Kidney (tissue), 14 donors: Measurements from ENCODE around the gene SPEN. TPM values are rescaled to one million over a fixed set of nuclear protein-coding genes. Genes with fewer than 3 reads are reported as not detected.

ENCODE experiments used
- DNase-seq, 5 donors: peaks; one replicate each; pipeline ENCODE4 v3.0.0-alpha.2; 2013 to 2020
- FAIRE-seq: peaks from 2 replicates; lab custom pipeline; 2012; peaks lifted over from hg19 to GRCh38; lab: Jason Lieb, UNC
- H3K27ac ChIP-seq, 2 donors: one replicate each; pipeline ENCODE4 v1.7.0; 2013; ENCODE audit warnings: low read depth in 2 of 2, low read length in 2 of 2, inconsistent platforms in 1 of 2
- H3K27me3 ChIP-seq: one replicate; pipeline ENCODE4 v1.7.1; 2013; ENCODE audit warnings: low read length, inconsistent platforms; ENCODE audit not compliant: control insufficient read depth, insufficient read depth
- H3K36me3 ChIP-seq, 3 donors: one replicate each; pipeline versions ENCODE4 v1.7.0 to v1.7.1; 2013; ENCODE audit warnings: low read length in 3 of 3, control low read depth in 1 of 3, inconsistent platforms in 1 of 3; ENCODE audit not compliant: insufficient read depth in 3 of 3, control insufficient read depth in 2 of 3
- H3K4me1 ChIP-seq, 3 donors: one replicate each; pipeline versions ENCODE4 v1.7.0 to v1.7.1; 2013; ENCODE audit warnings: low read length in 3 of 3, inconsistent platforms in 1 of 3, low read depth in 1 of 3; ENCODE audit not compliant: control insufficient read depth in 2 of 3, insufficient read depth in 2 of 3
- H3K4me3 ChIP-seq, 3 donors: one replicate each; pipeline versions ENCODE4 v1.7.0 to v1.8.1; 2013; ENCODE audit warnings: low read length in 3 of 3, control low read depth in 1 of 3, inconsistent platforms in 1 of 3
- H3K9ac ChIP-seq, 3 donors: one replicate each; pipeline versions ENCODE4 v1.7.0 to v1.7.1; 2013; ENCODE audit warnings: low read length in 3 of 3, control low read depth in 1 of 3, inconsistent platforms in 1 of 3
- H3K9me3 ChIP-seq, 3 donors: one replicate each; pipeline versions ENCODE4 v1.7.0 to v1.7.1; 2013; ENCODE audit warnings: low read length in 3 of 3, control low read depth in 1 of 3, inconsistent platforms in 1 of 3; ENCODE audit not compliant: control insufficient read depth in 2 of 3, insufficient read depth in 1 of 3
- intact Hi-C: fragments of 100-400 bp; cut with DNase I; formaldehyde crosslinking; loops from one replicate; pipeline ENCODE4 v1.11.1; 2022
- polyA plus RNA-seq: library from polyadenylated mRNA; stranded (reverse); fragments of 350-450 nt; fragmentation: Illumina TruSeq; extraction: RNeasy Lipid Tissue Mini Kit (QIAGEN cat#74804); gene quantifications from one replicate; pipeline ENCODE4 v1.2.3, GENCODE V29; 2014; ENCODE audit warnings: low read depth, low replicate concordance; ENCODE audit not compliant: insufficient read depth
- total RNA-seq: library from RNA; stranded (reverse); fragmentation: NEBNext Ultra II Directional; extraction: Animal tissue kit (Norgen Biotek cat#: 25700); gene quantifications from one replicate; pipeline ENCODE4 v1.2.1, GENCODE V29; 2021
- TF ChIP-seq, protein P1 (sequence below): IDR thresholded peaks from 3 replicates; pipeline ENCODE4 v1.5.1; 2012; ENCODE audit warnings: mild to moderate bottlenecking, moderate library complexity, borderline replicate concordance; ENCODE audit not compliant: insufficient read depth; ENCODE audit errors: extremely low read depth
- donor health status: control.
- donor health status: control.
- donor health status: control.
- donor health status: control.
- donor health status: control.
- donor health status: DM: yes; HTN: yes; CAD: no.
- donor health status: Normal renal cell carcinoma (clear cell type).

SPEN gene
- total and polyA plus RNA-seq, 2 donors from 2014 or later, result 9.4 to 70.7 TPM

DNA sequence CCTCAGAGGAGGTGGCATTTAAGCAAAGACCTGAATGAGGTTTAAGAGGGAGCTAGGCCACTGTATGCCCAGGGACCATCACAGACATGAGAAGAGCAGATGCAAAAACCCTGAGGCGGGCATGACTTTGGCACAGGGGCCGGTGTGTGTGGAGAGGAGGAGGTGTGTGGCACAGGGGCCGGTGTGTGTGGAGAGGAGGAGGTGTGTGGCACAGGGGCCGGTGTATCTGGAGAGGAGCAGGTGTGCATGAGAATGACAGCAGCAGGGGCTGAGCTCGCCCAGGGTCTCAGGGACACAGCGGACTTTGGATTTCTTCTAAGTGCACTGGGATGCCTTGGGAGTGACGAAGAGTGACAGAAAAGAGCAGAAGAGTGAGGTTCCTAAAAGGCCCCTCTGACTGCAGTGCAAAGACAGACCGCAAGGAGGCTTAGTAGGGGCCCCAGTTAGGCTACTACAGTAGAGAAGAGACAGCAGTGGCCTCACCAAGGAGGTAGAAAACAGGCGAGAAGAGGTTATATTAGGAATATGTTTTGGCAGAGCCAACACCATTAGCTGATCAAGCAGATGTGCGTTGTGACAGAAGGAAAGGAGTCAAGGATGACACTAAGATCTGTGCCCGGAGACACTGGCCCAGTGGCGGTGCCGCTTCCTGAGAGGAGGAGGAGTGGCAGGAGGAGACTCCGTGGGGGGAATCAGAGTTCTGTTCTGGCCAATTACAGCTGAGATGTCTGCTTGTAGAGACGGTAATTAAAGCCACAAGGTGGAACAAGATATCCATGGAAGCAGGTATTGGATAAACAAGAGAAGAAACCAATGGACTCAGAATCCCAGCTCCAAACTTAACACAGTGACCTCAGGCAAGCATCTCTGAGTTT lies 110.0 kb downstream of the SPEN start:
- DNase-seq, result peak; percentile 49 to 81 (median 65)
- H3K4me3 ChIP-seq, result no peak overlapping the region
- TF ChIP-seq, protein P1, sequence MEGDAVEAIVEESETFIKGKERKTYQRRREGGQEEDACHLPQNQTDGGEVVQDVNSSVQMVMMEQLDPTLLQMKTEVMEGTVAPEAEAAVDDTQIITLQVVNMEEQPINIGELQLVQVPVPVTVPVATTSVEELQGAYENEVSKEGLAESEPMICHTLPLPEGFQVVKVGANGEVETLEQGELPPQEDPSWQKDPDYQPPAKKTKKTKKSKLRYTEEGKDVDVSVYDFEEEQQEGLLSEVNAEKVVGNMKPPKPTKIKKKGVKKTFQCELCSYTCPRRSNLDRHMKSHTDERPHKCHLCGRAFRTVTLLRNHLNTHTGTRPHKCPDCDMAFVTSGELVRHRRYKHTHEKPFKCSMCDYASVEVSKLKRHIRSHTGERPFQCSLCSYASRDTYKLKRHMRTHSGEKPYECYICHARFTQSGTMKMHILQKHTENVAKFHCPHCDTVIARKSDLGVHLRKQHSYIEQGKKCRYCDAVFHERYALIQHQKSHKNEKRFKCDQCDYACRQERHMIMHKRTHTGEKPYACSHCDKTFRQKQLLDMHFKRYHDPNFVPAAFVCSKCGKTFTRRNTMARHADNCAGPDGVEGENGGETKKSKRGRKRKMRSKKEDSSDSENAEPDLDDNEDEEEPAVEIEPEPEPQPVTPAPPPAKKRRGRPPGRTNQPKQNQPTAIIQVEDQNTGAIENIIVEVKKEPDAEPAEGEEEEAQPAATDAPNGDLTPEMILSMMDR, result no peak
- no peaks in the 10 kb centered on the region for H3K9me3 ChIP-seq
- no peak overlapping the region for H3K27ac ChIP-seq
- intact Hi-C loops, result no loop called here
- H3K36me3 ChIP-seq, result no peaks in the 10 kb centered on the region
- H3K27me3 ChIP-seq, result no peaks in the 10 kb centered on the region
- no peak overlapping the region for H3K9ac ChIP-seq
- no peak for FAIRE-seq
- H3K4me1 ChIP-seq, result peaks cover 0 to 21% (median 9%) of the 10 kb centered on the region in 3 donors

DNA sequence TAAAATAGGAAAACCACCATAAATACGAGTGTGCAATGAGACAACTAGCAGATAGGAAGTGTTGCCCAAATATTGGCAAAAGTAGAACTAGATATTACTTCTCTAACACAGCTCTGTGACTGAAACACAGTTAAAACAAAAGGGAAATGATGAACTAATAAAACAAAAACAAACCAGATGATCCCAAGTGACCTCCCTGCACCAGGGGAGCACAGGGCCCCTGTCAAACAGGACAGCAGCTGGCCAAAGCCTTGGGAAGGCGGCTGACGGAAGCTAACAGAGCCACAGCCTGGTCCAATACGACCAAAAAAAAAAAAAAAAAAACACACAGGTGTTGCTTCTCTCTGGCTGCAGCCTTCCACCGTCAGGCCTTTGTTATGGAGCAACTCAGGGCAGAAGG lies 110.6 kb downstream of the SPEN start:
- Histone ChIP-seq H3K4me1 (peaks cover 0 to 17% (median 9%) of the 10 kb centered on the region in 3 donors), H3K9ac (no peak overlapping the region), H3K4me3 (no peak overlapping the region), H3K27ac (no peak overlapping the region), H3K9me3 (no peaks in the 10 kb centered on the region), H3K27me3 (no peaks in the 10 kb centered on the region), H3K36me3 (no peaks in the 10 kb centered on the region)
- FAIRE-seq (no peak), DNase-seq (no peak)
- TF ChIP-seq, protein P1, result no peak
- intact Hi-C loops, result no loop called here

DNA sequence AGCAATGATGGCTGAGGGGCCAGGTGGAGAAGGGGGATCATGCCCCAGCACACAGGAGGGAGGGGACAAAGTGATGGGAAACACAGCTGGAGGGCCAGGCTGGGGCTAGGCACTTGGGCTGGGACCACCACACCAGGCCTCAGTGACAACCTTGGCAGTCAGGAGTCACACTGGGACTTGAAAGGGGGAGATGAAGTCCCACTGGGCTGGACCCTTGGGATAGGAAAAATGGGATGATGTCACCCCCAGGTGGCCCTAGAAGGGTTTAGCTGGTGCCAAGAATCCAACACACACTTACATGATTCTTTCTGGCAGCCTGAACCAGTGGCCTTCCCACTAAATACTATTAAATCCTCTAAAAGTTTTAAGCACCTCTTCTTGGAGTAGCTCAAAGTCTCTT lies 111.3 kb downstream of the SPEN start:
- Histone ChIP-seq H3K27me3 (no peaks in the 10 kb centered on the region), H3K9ac (no peak overlapping the region), H3K4me3 (no peak overlapping the region), H3K27ac (no peak overlapping the region), H3K36me3 (no peaks in the 10 kb centered on the region), H3K9me3 (no peaks in the 10 kb centered on the region), H3K4me1 (peaks cover 0 to 13% (median 6%) of the 10 kb centered on the region in 3 donors)
- DNase-seq, result no peak
- FAIRE-seq, result no peak
- TF ChIP-seq, protein P1, result no peak
- intact Hi-C loops, result no loop called here
